Activated CD4-positive, alpha-beta memory T cell treated with anti-CD3 and anti-CD28 coated beads for 36 hours (primary cell): ENCODE measurements around the gene RAPGEF5. TPM values are rescaled to one million over a fixed set of nuclear protein-coding genes. Genes with fewer than 3 reads are reported as not detected.
A peak's percentile ranks its signal among the peaks of the same experiment; 100 is the strongest.
"Not testable (repeated sequence)": the region's sequence is repeated elsewhere in the genome, so short reads cannot be mapped to it uniquely, and the experiment has no call there.

Experiments used
- CTCF ChIA-PET: fragments of 350-600 bp; sonication (Branson Sonifier 250); formaldehyde crosslinking; loops from one replicate; lab custom pipeline; 2021; ENCODE audit warnings: antibody characterized with exemption, inconsistent platforms; lab: Charles Lee
- POLR2A ChIA-PET: fragments of 350-600 bp; sonication (Branson Sonifier 250); formaldehyde crosslinking; loops from one replicate; lab custom pipeline; 2021; ENCODE audit warnings: antibody characterized with exemption; lab: Charles Lee
- DNase-seq: peaks from one replicate; pipeline ENCODE4 v3.0.0-alpha.2; 2020
- H3K27ac Mint-ChIP-seq: one replicate; pipeline ENCODE4 v1.8.0; 2021; ENCODE audit warnings: mixed read lengths
- H3K27me3 Mint-ChIP-seq: one replicate; pipeline ENCODE4 v1.8.0; 2021; ENCODE audit warnings: mixed read lengths
- H3K36me3 Mint-ChIP-seq: one replicate; pipeline ENCODE4 v1.8.0; 2021; ENCODE audit warnings: mixed read lengths
- H3K4me1 Mint-ChIP-seq: one replicate; pipeline ENCODE4 v1.8.0; 2021; ENCODE audit warnings: low read depth, mixed read lengths
- H3K4me3 Mint-ChIP-seq: one replicate; pipeline ENCODE4 v1.8.0; 2021; ENCODE audit warnings: mild to moderate bottlenecking, mixed read lengths
- H3K9me3 Mint-ChIP-seq: one replicate; pipeline ENCODE4 v1.8.0; 2021; ENCODE audit warnings: mixed read lengths
- intact Hi-C: fragments of 100-400 bp; cut with micrococcal nuclease; formaldehyde crosslinking; loops from one replicate; pipeline ENCODE4 v1.15.1; 2023
- total RNA-seq, 2 experiments: library from RNA; stranded (reverse); gene quantifications; one replicate each; pipeline ENCODE4 v1.2.3, GENCODE V29; 2021

RAPGEF5 gene
- total RNA-seq, 2 experiments from 2014 or later, result 0.27 to 0.29 TPM

- intact Hi-C loops, result loop anchor here (1.0 to 10.0 kb wide), 2 partner anchors 20 to 138 kb away; partner anchors contain the start of gene CDCA7L
- H3K4me1 Mint-ChIP-seq, result peaks cover 9% of the 10 kb centered on the region
- H3K4me3 Mint-ChIP-seq, result peak overlapping the region; percentile 67
- CTCF ChIA-PET, result interaction anchor here (0.7 to 3.6 kb wide), 22 partner anchors 9 to 975 kb away, joined by 3 to 28 read pairs (median 4); no protein-coding TSS in a partner anchor
- H3K27ac Mint-ChIP-seq, result no peak overlapping the region
- no peaks in the 10 kb centered on the region for H3K9me3 Mint-ChIP-seq
- H3K27me3 Mint-ChIP-seq, result peaks cover 37% of the 10 kb centered on the region
- peak; percentile 87 for DNase-seq
- H3K36me3 Mint-ChIP-seq, result no peaks in the 10 kb centered on the region
- POLR2A ChIA-PET, result interaction anchor here (1.2 kb wide), 1 partner anchor 144 kb away, joined by 3 read pairs; no protein-coding TSS in a partner anchor
Measured at GRCh38 chr7:22082886-22083703, 273.9 kb downstream of the RAPGEF5 start.

GRCh38 chr7:22082553-22082885, 274.4 kb downstream of the RAPGEF5 start:
- Mint-ChIP-seq H3K4me1 (peaks cover 9% of the 10 kb centered on the region), H3K9me3 (no peaks in the 10 kb centered on the region), H3K36me3 (no peaks in the 10 kb centered on the region), H3K27ac (no peak overlapping the region), H3K4me3 (peak overlapping the region; percentile 67), H3K27me3 (peaks cover 43% of the 10 kb centered on the region)
- DNase-seq, result no peak
- ChIA-PET POLR2A (interaction anchor here (1.2 kb wide), 1 partner anchor 143 kb away, joined by 3 read pairs; no protein-coding TSS in a partner anchor), CTCF (interaction anchor here (0.6 to 3.6 kb wide), 7 partner anchors 9 to 571 kb away, joined by 3 to 28 read pairs (median 4); no protein-coding TSS in a partner anchor)
- intact Hi-C loops, result loop anchor here (10.0 kb wide), 1 partner anchor 138 kb away; the partner anchor contains the start of gene CDCA7L

GRCh38 chr7:22080219-22080618, 276.7 kb downstream of the RAPGEF5 start:
- H3K36me3 Mint-ChIP-seq, CTCF ChIA-PET, H3K9me3 Mint-ChIP-seq, H3K4me1 Mint-ChIP-seq, H3K27ac Mint-ChIP-seq, H3K4me3 Mint-ChIP-seq, POLR2A ChIA-PET, DNase-seq: not testable (repeated sequence)
- peaks cover 45% of the 10 kb centered on the region for H3K27me3 Mint-ChIP-seq
- intact Hi-C loops, result loop anchor here (10.0 kb wide), 1 partner anchor 135 kb away; the partner anchor contains the start of gene CDCA7L

GRCh38 chr7:22078872-22079271, 278.1 kb downstream of the RAPGEF5 start:
- H3K27ac Mint-ChIP-seq, H3K36me3 Mint-ChIP-seq, H3K4me3 Mint-ChIP-seq, H3K4me1 Mint-ChIP-seq, intact Hi-C loops, DNase-seq, H3K9me3 Mint-ChIP-seq, POLR2A ChIA-PET: not testable (repeated sequence)
- CTCF ChIA-PET, result interaction anchor here (1.5 kb wide), 1 partner anchor 24 kb away, joined by 5 read pairs; no protein-coding TSS in a partner anchor
- peaks cover 49% of the 10 kb centered on the region for H3K27me3 Mint-ChIP-seq

- no peaks in the 10 kb centered on the region for H3K9me3 Mint-ChIP-seq
- intact Hi-C loops, result no loop called here
- POLR2A ChIA-PET, result no interaction called here
- CTCF ChIA-PET, result interaction anchor here (2.2 kb wide), 1 partner anchor 8 kb away, joined by 7 read pairs; no protein-coding TSS in a partner anchor
- DNase-seq, result no peak
- H3K4me1 Mint-ChIP-seq, result no peaks in the 10 kb centered on the region
- H3K36me3 Mint-ChIP-seq, result no peaks in the 10 kb centered on the region
- H3K27ac Mint-ChIP-seq, result no peak overlapping the region
- H3K4me3 Mint-ChIP-seq, result no peak overlapping the region
- peaks cover 27% of the 10 kb centered on the region for H3K27me3 Mint-ChIP-seq
Measured at GRCh38 chr7:22075561-22075960, 281.4 kb downstream of the RAPGEF5 start.

- CTCF ChIA-PET, result interaction anchor here (2.2 kb wide), 1 partner anchor 8 kb away, joined by 7 read pairs; no protein-coding TSS in a partner anchor
- DNase-seq, result no peak
Measured at GRCh38 chr7:22074897-22075296, 282.1 kb downstream of the RAPGEF5 start.

More at GRCh38 chr7:22074897-22075296, 282.1 kb downstream of the RAPGEF5 start:
- H3K4me1 Mint-ChIP-seq, result no peaks in the 10 kb centered on the region
- intact Hi-C loops, result no loop called here
- H3K27me3 Mint-ChIP-seq, result peaks cover 22% of the 10 kb centered on the region
- POLR2A ChIA-PET, result no interaction called here
- H3K36me3 Mint-ChIP-seq, result no peaks in the 10 kb centered on the region
- H3K4me3 Mint-ChIP-seq, result no peak overlapping the region
- H3K27ac Mint-ChIP-seq, result no peak overlapping the region
- no peaks in the 10 kb centered on the region for H3K9me3 Mint-ChIP-seq

Other genes starting within 250 kb of the RAPGEF5 start
- gene STEAP1B, start 143.0 kb upstream of the RAPGEF5 start, total RNA-seq, result not detected